T47D (cell line): ENCODE results near the gene GRIN2A.

ENCODE experiments used
- DNase-seq, 2 experiments: peaks; one replicate each; pipeline versions ENCODE4 v3.0.0 to v3.0.0-alpha.2; 2011 to 2012; ENCODE audit warnings: low read depth in 1 of 2, low spot score in 1 of 2
- JUND ChIP-seq: IDR thresholded peaks from 2 replicates; pipeline ENCODE4 v1.6.1; 2012; ENCODE audit warnings: low read depth
- in situ Hi-C: cut with HindIII; loops from 2 replicates; pipeline ENCODE4 v1.10.0; 2016; ENCODE audit warnings: low sequenced_read_pairs, low pct_unique_long_range_greater_than_20kb

Gene GRIN2A

DNA sequence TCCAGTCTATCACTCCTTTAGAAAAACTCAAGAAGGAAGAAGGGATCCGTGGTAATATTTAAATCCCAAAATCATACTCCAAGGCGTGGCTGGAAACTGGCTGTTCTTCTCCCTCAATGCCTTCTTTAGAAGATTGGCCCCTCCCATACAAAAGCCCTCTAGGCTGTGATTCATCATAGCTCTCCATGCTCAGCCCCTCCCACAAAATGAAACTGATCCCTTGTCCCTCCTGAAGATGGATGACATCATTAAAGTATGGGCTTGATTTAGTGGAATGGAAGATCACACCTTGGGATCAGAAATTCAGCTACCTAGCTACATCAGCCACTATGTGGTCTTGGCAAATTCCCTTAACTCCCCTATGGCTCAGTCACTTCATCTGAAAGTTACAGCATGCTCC, 4.1 kb downstream of the GRIN2A start:
- no peak for TF ChIP-seq JUND
- no peak for DNase-seq
- in situ Hi-C loops, result no loop called here

DNA sequence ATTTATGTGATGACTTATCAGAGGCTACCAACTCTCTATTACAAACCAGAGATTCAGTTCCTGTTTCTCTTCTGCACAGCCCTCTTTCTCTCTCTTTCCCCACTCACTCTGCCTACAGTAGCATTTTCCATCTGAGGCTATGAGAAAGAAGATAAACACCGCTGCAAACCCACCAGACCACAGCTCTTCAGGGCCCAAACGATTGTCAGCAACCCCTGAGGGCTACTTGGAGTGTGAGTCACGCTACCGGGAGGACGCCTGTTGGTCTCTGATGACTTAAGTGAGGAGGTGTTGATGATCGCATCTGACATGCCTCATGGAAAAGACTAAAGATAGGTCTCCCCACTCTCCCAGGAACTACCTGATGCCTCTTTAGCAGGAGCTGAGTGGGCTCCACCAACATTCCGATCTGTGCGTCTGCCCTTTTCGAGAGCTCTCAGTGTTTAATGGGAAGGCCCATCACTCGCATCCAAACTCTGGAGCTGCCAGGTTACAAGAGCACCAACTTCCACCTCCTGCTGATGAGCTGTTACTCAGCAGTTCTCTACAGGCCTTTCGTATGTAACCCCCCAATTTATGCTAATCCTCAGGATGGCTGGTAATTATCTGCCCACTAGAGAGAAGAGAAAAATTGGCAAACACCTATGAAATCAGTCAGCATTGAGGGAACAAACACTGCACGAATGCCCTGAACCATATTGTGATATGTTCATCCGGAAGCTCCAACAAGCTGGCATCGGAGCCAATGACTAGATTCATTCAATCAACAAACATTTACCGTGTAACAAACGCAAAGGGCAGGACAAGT, 9.2 kb downstream of the GRIN2A start:
- in situ Hi-C loops, result no loop called here
- DNase-seq, result no peak
- TF ChIP-seq JUND, result no peak

DNA sequence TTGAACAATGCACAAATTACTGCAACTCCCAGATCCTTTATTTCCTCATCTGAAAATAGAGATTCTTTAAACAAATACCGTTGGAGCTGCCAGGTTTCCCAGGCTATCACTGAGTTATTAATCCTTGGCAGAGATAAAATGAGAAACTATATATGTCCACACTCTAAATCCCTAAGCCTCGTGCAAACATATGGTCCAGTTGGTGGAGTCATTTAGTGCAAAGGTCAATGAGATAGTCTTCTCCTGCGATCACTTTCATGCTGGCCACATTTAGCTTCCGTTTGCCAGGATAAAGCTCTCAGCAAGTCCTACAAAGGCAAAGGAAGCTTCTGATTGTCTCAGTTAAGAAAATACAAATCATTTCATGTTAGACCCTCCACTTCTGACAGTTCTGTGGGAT, 11.0 kb downstream of the GRIN2A start:
- no peak for DNase-seq
- in situ Hi-C loops, result no loop called here
- TF ChIP-seq JUND, result no peak

DNA sequence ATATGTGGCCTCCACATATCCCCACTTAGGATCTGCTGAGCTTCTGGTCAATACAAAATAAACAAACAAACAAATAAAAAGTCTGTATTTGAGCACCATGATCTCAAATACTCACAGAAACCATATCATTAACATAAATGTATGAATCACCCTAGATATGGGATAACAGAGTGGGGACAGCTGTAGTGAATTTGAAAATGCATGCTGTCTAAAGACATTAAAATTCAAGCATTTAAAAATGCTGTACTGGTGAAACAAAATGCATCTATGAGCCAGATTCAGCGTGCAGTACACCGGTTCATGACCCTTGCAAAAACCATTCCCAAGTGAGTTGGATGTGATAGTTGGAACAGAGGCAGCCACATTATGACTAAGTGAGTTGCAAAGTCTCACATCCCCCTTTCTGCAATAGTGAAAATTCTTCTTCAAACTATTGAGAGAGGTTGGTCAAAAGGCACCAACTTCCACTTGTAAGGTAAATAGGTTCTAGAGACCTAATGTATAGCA, 12.3 kb downstream of the GRIN2A start:
- TF ChIP-seq JUND, result no peak
- in situ Hi-C loops, result no loop called here
- no peak for DNase-seq

DNA sequence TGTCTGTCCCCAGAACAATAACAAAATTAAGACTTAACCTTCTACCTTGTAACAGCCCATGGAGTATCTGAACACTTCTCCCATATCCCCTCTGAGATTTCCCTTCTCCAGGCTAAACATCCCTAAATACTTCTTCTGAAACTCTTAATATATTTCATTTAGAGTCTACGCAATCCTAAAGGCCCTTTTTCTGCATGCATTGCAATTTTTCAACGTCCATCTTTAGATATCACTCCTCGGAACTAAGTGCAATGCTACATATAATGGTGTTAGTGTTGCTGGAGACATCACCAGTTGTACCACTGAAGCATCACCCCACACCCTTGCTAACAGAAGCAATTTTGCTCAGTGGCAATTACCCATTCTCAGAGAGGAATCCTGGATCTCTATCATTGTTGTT, 13.2 kb downstream of the GRIN2A start:
- no peak for DNase-seq
- in situ Hi-C loops, result no loop called here
- TF ChIP-seq JUND, result no peak

DNA sequence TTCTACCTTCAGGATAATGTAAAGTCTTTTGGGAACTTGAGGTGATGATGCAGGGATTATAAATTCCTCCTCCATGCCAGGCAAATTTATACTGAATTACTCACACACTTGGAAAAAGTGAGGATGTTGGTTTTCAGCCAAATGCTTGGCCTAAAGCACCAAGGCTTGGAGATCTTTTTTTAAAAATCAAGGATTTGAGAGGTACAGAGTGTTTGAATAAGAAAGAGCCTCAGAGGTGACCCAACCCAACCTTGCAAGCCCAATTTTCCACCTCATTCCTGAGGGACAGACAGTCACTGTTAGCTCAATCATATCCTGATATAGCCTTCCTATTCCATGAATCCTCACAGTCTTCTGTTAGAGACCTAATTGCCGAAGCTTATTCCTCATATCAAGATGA, 14.0 kb downstream of the GRIN2A start:
- TF ChIP-seq JUND, result no peak
- no peak for DNase-seq
- in situ Hi-C loops, result no loop called here

DNA sequence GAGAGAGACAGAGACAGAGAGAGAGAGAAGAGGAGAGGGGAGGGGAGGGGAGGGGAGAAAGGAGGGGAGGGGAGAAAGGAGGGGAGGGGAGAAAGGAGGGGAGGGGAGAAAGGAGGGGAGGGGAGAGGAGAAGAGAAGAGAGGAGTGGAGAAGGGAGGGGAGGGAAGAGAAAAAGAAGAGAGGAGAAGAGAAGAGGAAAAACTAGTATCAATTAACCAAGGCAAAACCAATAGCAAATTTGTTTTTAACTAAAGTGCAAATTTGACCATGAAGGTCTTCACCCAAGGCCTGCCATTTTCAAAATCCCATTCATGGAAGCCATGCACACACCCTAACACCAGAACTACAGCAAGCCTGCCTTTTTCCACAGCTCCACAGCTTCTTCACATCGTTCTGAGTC, 16.6 kb downstream of the GRIN2A start:
- TF ChIP-seq JUND, result no peak

DNA sequence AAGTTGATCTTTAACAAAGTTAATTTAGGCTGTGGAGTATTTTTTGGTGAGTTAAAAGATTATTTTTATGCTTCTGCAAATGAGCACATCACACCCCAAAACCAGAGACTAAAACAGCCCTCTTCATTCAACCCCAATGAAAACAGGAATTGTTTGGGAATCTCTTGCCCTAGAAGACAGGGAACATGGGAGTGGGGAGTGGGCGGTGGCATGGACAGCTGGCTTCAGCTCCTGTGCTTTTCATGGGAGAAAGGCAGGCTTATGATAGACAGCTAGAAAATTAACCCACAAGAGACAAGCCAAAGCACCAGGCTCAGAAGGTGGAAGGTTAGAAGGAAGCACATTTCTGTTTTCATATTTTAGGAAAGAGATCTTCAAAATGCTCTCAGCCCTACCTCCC, 19.2 kb downstream of the GRIN2A start:
- in situ Hi-C loops, result no loop called here

More for the DNA sequence above, 16.6 kb downstream of the GRIN2A start:
- no peak for DNase-seq
- in situ Hi-C loops, result no loop called here

DNA sequence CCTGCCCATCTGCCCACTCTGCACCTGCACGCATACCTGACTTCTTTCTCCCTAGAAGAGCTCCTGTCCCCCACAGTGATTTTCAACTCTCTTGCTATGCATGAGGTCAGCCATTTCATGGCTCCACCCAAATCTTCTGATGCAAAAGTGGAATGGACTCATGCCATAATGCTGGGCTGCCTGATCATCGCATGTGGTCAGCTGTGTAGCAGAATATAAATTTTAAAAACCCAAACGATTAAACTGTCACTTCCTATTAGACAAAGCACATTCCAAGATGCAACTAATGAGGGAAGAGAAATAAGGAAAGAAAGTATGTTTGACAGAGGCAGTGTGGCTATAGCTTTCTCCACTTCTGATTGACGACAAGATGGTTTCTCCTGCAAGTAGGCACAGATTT, 26.1 kb downstream of the GRIN2A start:
- in situ Hi-C loops, result no loop called here
- no peak for TF ChIP-seq JUND
- no peak for DNase-seq

More for the DNA sequence above, 19.2 kb downstream of the GRIN2A start:
- DNase-seq, result no peak
- no peak for TF ChIP-seq JUND

DNA sequence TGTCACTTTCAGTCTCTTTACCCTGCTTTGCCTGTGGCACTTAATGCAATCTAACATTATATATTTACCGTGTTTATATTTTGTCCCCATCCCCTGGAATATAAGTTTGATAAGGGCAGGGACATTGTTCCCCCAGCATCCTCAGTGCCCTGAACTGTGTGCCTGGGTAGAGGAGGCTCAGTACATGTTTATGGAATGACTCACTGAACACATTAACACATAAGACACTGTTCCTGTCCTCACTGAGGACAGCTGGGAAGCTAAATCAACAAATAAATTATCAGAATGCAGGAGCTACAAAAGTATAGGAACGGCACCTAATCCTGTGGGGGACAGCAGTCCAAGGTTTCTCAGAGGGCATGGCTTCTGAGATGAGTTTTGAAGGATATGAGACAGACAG, 27.8 kb downstream of the GRIN2A start:
- DNase-seq, result no peak
- in situ Hi-C loops, result no loop called here
- TF ChIP-seq JUND, result no peak

DNA sequence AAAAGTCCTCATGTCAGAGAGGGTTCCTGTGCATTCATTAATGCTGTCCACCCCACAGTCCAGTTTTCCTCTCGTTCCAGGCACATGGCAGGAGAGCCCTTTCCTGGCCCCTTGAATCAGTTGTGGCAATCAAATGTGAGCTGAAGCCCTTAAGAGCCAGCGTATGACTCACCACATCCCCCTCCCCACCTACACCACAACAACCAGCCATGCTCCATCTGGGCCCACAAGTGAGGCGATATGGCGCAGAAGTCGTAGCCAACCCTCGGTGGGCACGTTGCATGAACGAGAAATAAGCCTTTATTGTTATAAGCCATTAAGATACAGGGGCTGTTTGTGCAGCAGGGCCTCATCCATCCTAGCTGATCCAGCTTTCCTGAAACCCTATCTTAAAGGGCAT, 28.2 kb downstream of the GRIN2A start:
- no peak for DNase-seq

DNA sequence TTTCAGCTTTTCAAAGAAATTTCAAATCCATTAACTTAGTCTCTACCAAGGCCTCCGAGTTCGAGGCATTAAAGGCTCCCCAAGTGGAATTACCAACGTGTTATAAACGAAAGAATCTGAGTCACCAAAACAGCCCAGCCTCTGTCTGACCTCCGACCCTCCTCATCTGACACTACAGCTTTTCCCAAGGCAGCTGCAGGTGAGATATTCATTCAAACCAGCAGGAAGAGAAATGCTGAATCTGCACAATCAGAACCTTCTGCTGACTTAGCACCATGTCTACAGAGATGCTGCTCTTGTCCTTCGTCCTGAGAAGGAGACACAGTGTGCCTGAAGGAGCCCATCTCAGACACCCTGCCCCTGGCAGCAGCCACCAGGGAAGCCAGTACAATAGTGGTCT, 30.5 kb downstream of the GRIN2A start:
- in situ Hi-C loops, result no loop called here
- no peak for DNase-seq
- no peak for TF ChIP-seq JUND

More for the DNA sequence above, 28.2 kb downstream of the GRIN2A start:
- in situ Hi-C loops, result no loop called here
- no peak for TF ChIP-seq JUND

DNA sequence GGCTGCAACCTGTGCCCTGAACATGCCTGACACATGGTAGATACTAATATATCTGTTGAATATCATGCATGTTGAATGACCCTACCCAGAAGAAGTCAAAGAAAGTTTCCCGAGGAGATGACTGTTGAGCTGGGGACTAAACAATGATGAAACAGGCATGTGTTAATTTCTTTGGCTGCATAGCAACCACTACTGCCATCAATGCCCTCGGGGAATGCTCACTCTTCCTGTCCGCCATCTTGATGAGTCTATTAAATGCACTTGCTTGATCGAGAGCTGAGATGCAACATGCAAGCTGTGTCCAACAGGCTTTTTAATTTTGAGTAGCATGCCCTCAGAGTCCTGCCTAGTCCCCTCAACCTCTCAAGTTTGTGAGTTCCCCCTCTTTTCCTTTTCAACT, 31.3 kb downstream of the GRIN2A start:
- DNase-seq, result no peak
- no peak for TF ChIP-seq JUND
- in situ Hi-C loops, result no loop called here
